ENCODE data around the gene PIK3R5. TPM values are rescaled to one million over a fixed set of nuclear protein-coding genes. Genes with fewer than 3 reads are reported as not detected.

The PIK3R5 gene
- total RNA-seq, 1 donor from 2014 or later: 0.30 TPM

- H3K9ac ChIP-seq (ENCODE audit: low read length): no peak overlapping the region
- H3K4me1 ChIP-seq (ENCODE audit: insufficient read depth, low read length): no peaks in the 10 kb centered on the region
- no peak overlapping the region for H3K27ac Mint-ChIP-seq (ENCODE audit: unreplicated experiment)
- DNase-seq (ENCODE audit: low read depth) (no peak), FAIRE-seq (no peak)
- no peaks in the 10 kb centered on the region for H4K20me1 ChIP-seq (ENCODE audit: insufficient read depth, low read length)
- no peak overlapping the region for H3K4me3 Mint-ChIP-seq (ENCODE audit: unreplicated experiment)
- H3K4me3 ChIP-seq (ENCODE audit: insufficient read depth, low read depth, low read length): no peak overlapping the region
- no peaks in the 10 kb centered on the region for H3K36me3 Mint-ChIP-seq (ENCODE audit: low read depth, unreplicated experiment)
- H3K27ac ChIP-seq (ENCODE audit: low read depth, low read length): no peak overlapping the region
- H3K4me2 ChIP-seq (ENCODE audit: low read length): no peak overlapping the region
- peaks cover 3% of the 10 kb centered on the region for H3K9me3 ChIP-seq (ENCODE audit: insufficient read depth, low read depth, low read length)
- peaks cover 61% of the 10 kb centered on the region for H3K27me3 Mint-ChIP-seq (ENCODE audit: low read depth, unreplicated experiment)
- H3K36me3 ChIP-seq (ENCODE audit: insufficient read depth, low read length): no peaks in the 10 kb centered on the region
- H3K27me3 ChIP-seq (ENCODE audit: insufficient read depth, low read length): peaks cover 21% of the 10 kb centered on the region
- no peak for TF ChIP-seq CTCF (IDR thresholded peaks at IDR 0.05; ENCODE audit: insufficient read depth, low read depth, low read length)
- TF ChIP-seq EZH2 (IDR thresholded peaks at IDR 0.05; ENCODE audit: insufficient read depth, low read length): no peak
- H3K4me1 Mint-ChIP-seq (ENCODE audit: low read depth, unreplicated experiment): peaks cover 3% of the 10 kb centered on the region
- H3K9me3 Mint-ChIP-seq (ENCODE audit: unreplicated experiment): peaks cover 17% of the 10 kb centered on the region
- H3K79me2 ChIP-seq (ENCODE audit: insufficient read depth, low read length): no peaks in the 10 kb centered on the region
- no peak overlapping the region for H2AFZ ChIP-seq (ENCODE audit: low read depth, low read length)
Measured at GRCh38 chr17:8963014-8963413, 2.5 kb downstream of the PIK3R5 start.

- Histone ChIP-seq H3K4me3 (ENCODE audit: insufficient read depth, low read depth, low read length) (no peak overlapping the region), H2AFZ (ENCODE audit: low read depth, low read length) (no peak overlapping the region), H3K4me2 (ENCODE audit: low read length) (no peak overlapping the region), H3K9ac (ENCODE audit: low read length) (no peak overlapping the region), H4K20me1 (ENCODE audit: insufficient read depth, low read length) (no peaks in the 10 kb centered on the region), H3K36me3 (ENCODE audit: insufficient read depth, low read length) (no peaks in the 10 kb centered on the region), H3K9me3 (ENCODE audit: insufficient read depth, low read depth, low read length) (peaks cover 3% of the 10 kb centered on the region), H3K4me1 (ENCODE audit: insufficient read depth, low read length) (no peaks in the 10 kb centered on the region), H3K79me2 (ENCODE audit: insufficient read depth, low read length) (no peaks in the 10 kb centered on the region), H3K27me3 (ENCODE audit: insufficient read depth, low read length) (peaks cover 16% of the 10 kb centered on the region), H3K27ac (ENCODE audit: low read depth, low read length) (no peak overlapping the region)
- TF ChIP-seq CTCF (IDR thresholded peaks at IDR 0.05; ENCODE audit: insufficient read depth, low read depth, low read length) (no peak), EZH2 (IDR thresholded peaks at IDR 0.05; ENCODE audit: insufficient read depth, low read length) (no peak)
- Mint-ChIP-seq H3K4me3 (ENCODE audit: unreplicated experiment) (no peak overlapping the region), H3K27ac (ENCODE audit: unreplicated experiment) (no peak overlapping the region), H3K9me3 (ENCODE audit: unreplicated experiment) (peaks cover 16% of the 10 kb centered on the region), H3K36me3 (ENCODE audit: low read depth, unreplicated experiment) (no peaks in the 10 kb centered on the region), H3K27me3 (ENCODE audit: low read depth, unreplicated experiment) (peaks cover 59% of the 10 kb centered on the region), H3K4me1 (ENCODE audit: low read depth, unreplicated experiment) (peaks cover 3% of the 10 kb centered on the region)
- DNase-seq (ENCODE audit: low read depth) (no peak), FAIRE-seq (no peak)
Measured at GRCh38 chr17:8961829-8962228, 3.7 kb downstream of the PIK3R5 start.

- no peak for FAIRE-seq
- H2AFZ ChIP-seq (ENCODE audit: low read depth, low read length): no peak overlapping the region
- no peak overlapping the region for H3K9ac ChIP-seq (ENCODE audit: low read length)
- no peak overlapping the region for H3K27ac ChIP-seq (ENCODE audit: low read depth, low read length)
- Mint-ChIP-seq H3K36me3 (ENCODE audit: low read depth, unreplicated experiment) (no peaks in the 10 kb centered on the region), H3K9me3 (ENCODE audit: unreplicated experiment) (peaks cover 17% of the 10 kb centered on the region), H3K27me3 (ENCODE audit: low read depth, unreplicated experiment) (peaks cover 63% of the 10 kb centered on the region), H3K27ac (ENCODE audit: unreplicated experiment) (no peak overlapping the region), H3K4me3 (ENCODE audit: unreplicated experiment) (no peak overlapping the region), H3K4me1 (ENCODE audit: low read depth, unreplicated experiment) (peaks cover 3% of the 10 kb centered on the region)
- DNase-seq (ENCODE audit: low read depth): no peak
- H3K27me3 ChIP-seq (ENCODE audit: insufficient read depth, low read length): peaks cover 15% of the 10 kb centered on the region
- H4K20me1 ChIP-seq (ENCODE audit: insufficient read depth, low read length): no peaks in the 10 kb centered on the region
- H3K4me3 ChIP-seq (ENCODE audit: insufficient read depth, low read depth, low read length): no peak overlapping the region
- H3K4me2 ChIP-seq (ENCODE audit: low read length): no peak overlapping the region
- H3K4me1 ChIP-seq (ENCODE audit: insufficient read depth, low read length): no peaks in the 10 kb centered on the region
- H3K36me3 ChIP-seq (ENCODE audit: insufficient read depth, low read length): no peaks in the 10 kb centered on the region
- peaks cover 3% of the 10 kb centered on the region for H3K9me3 ChIP-seq (ENCODE audit: insufficient read depth, low read depth, low read length)
- H3K79me2 ChIP-seq (ENCODE audit: insufficient read depth, low read length): no peaks in the 10 kb centered on the region
- no peak for TF ChIP-seq CTCF (IDR thresholded peaks at IDR 0.05; ENCODE audit: insufficient read depth, low read depth, low read length)
- TF ChIP-seq EZH2 (IDR thresholded peaks at IDR 0.05; ENCODE audit: insufficient read depth, low read length): no peak
Measured at GRCh38 chr17:8960325-8961140, 5.0 kb downstream of the PIK3R5 start.

All from astrocyte (in vitro differentiated cells and primary cell).